ENCODE results near the gene GRIP1. TPM values are rescaled to one million over a fixed set of nuclear protein-coding genes. Genes with fewer than 3 reads are reported as not detected.

Gene GRIP1
- total RNA-seq, 3 donors from 2014 or later (not counting 1 experiment from before 2014, with no cell fraction given): 1.3 to 3.6 (median 1.7) TPM

- Mint-ChIP-seq H3K4me3 (no peak overlapping the region), H3K9me3 (no peaks in the 10 kb centered on the region), H3K27me3 (ENCODE audit: low read depth in 2 of 2) (peaks cover 0 to 13% of the 10 kb centered on the region in 2 donors), H3K36me3 (no peaks in the 10 kb centered on the region), H3K4me1 (no peaks in the 10 kb centered on the region), H3K27ac (no peak overlapping the region)
- no peak for TF ChIP-seq CTCF (IDR thresholded peaks at IDR 0.05)
- H3K27me3 ChIP-seq (ENCODE audit: control insufficient read depth, insufficient read depth, low read length): no peaks in the 10 kb centered on the region
- DNase-seq (no peak), ATAC-seq (no peak)
- H3K27ac ChIP-seq (ENCODE audit: low read length): no peak overlapping the region
- H3K9me3 ChIP-seq (ENCODE audit: control insufficient read depth, insufficient read depth, low read length): no peaks in the 10 kb centered on the region
- H3K4me1 ChIP-seq (ENCODE audit: control insufficient read depth, insufficient read depth, low read length): no peaks in the 10 kb centered on the region
- no peaks in the 10 kb centered on the region for H3K36me3 ChIP-seq (ENCODE audit: control insufficient read depth, insufficient read depth, low read length)
- 17% methylated on average over 1 of the region's 1 CpG for WGBS (ENCODE audit: insufficient coverage)
- intact Hi-C loops (cut with micrococcal nuclease): no loop called here
- no peak overlapping the region for H3K4me3 ChIP-seq (ENCODE audit: low read length)
These were observed 13.3 kb upstream of the GRIP1 start for GRCh38 chr12:66692170-66692569.

- no peaks in the 10 kb centered on the region for H3K9me3 ChIP-seq (ENCODE audit: control insufficient read depth, insufficient read depth, low read length)
- H3K27me3 ChIP-seq (ENCODE audit: control insufficient read depth, insufficient read depth, low read length): no peaks in the 10 kb centered on the region
- no peaks in the 10 kb centered on the region for H3K36me3 ChIP-seq (ENCODE audit: control insufficient read depth, insufficient read depth, low read length)
- Mint-ChIP-seq H3K4me1 (no peaks in the 10 kb centered on the region), H3K27me3 (ENCODE audit: low read depth in 2 of 2) (peaks cover 15 to 17% of the 10 kb centered on the region in 2 donors), H3K27ac (no peak overlapping the region), H3K4me3 (no peak overlapping the region), H3K36me3 (no peaks in the 10 kb centered on the region), H3K9me3 (no peaks in the 10 kb centered on the region)
- H3K4me3 ChIP-seq (ENCODE audit: low read length): no peak overlapping the region
- ATAC-seq: peak in 2 of 3 donors; percentile 31 to 76
- intact Hi-C loops (cut with micrococcal nuclease): loop anchor here (1.0 kb wide), 1 partner anchor 172 kb away; no protein-coding TSS in a partner anchor
- H3K27ac ChIP-seq (ENCODE audit: low read length): no peak overlapping the region
- 74% methylated on average over 6 of the region's 8 CpGs for WGBS (ENCODE audit: insufficient coverage)
- TF ChIP-seq CTCF (IDR thresholded peaks at IDR 0.05): peak; percentile 42
- no peaks in the 10 kb centered on the region for H3K4me1 ChIP-seq (ENCODE audit: control insufficient read depth, insufficient read depth, low read length)
- DNase-seq: peak; percentile 17 to 68
These were observed 10.1 kb upstream of the GRIP1 start for GRCh38 chr12:66688846-66689439.

GRCh38 chr12:66684222-66684621 is 5.3 kb upstream of the GRIP1 start:
- Histone ChIP-seq H3K9me3 (ENCODE audit: control insufficient read depth, insufficient read depth, low read length) (no peaks in the 10 kb centered on the region), H3K27ac (ENCODE audit: low read length) (no peak overlapping the region), H3K27me3 (ENCODE audit: control insufficient read depth, insufficient read depth, low read length) (peaks cover 2% of the 10 kb centered on the region), H3K4me1 (ENCODE audit: control insufficient read depth, insufficient read depth, low read length) (no peaks in the 10 kb centered on the region), H3K4me3 (ENCODE audit: low read length) (no peak overlapping the region), H3K36me3 (ENCODE audit: control insufficient read depth, insufficient read depth, low read length) (no peaks in the 10 kb centered on the region)
- DNase-seq (no peak), ATAC-seq (no peak)
- 86% methylated on average over 6 of the region's 6 CpGs for WGBS (ENCODE audit: insufficient coverage)
- Mint-ChIP-seq H3K9me3 (no peaks in the 10 kb centered on the region), H3K4me1 (no peaks in the 10 kb centered on the region), H3K36me3 (no peaks in the 10 kb centered on the region), H3K4me3 (no peak overlapping the region), H3K27ac (no peak overlapping the region), H3K27me3 (ENCODE audit: low read depth in 2 of 2) (peaks cover 30 to 40% of the 10 kb centered on the region in 2 donors)
- intact Hi-C loops (cut with micrococcal nuclease): no loop called here
- TF ChIP-seq CTCF (IDR thresholded peaks at IDR 0.05): no peak

- H3K36me3 ChIP-seq (ENCODE audit: control insufficient read depth, insufficient read depth, low read length): no peaks in the 10 kb centered on the region
- Mint-ChIP-seq H3K36me3 (no peaks in the 10 kb centered on the region), H3K27me3 (ENCODE audit: low read depth in 2 of 2) (peaks cover 31 to 40% of the 10 kb centered on the region in 2 donors), H3K4me1 (no peaks in the 10 kb centered on the region), H3K9me3 (no peaks in the 10 kb centered on the region), H3K27ac (no peak overlapping the region), H3K4me3 (no peak overlapping the region)
- no peak for TF ChIP-seq CTCF (IDR thresholded peaks at IDR 0.05)
- no peaks in the 10 kb centered on the region for H3K9me3 ChIP-seq (ENCODE audit: control insufficient read depth, insufficient read depth, low read length)
- intact Hi-C loops (cut with micrococcal nuclease): no loop called here
- no peak overlapping the region for H3K4me3 ChIP-seq (ENCODE audit: low read length)
- 86% methylated on average over 3 of the region's 3 CpGs for WGBS (ENCODE audit: insufficient coverage)
- no peaks in the 10 kb centered on the region for H3K4me1 ChIP-seq (ENCODE audit: control insufficient read depth, insufficient read depth, low read length)
- DNase-seq (no peak), ATAC-seq (no peak)
- H3K27ac ChIP-seq (ENCODE audit: low read length): no peak overlapping the region
- peaks cover 2% of the 10 kb centered on the region for H3K27me3 ChIP-seq (ENCODE audit: control insufficient read depth, insufficient read depth, low read length)
These were observed 4.9 kb upstream of the GRIP1 start for GRCh38 chr12:66683822-66684221.

Measured in natural killer cell (primary cell).